Measurements from ENCODE around the gene PGAM5. TPM values are rescaled to one million over a fixed set of nuclear protein-coding genes. Genes with fewer than 3 reads are reported as not detected.

The PGAM5 gene
- total and polyA plus RNA-seq, 10 of the 15 experiments (the other 5 are each of a cell fraction or from before 2014, with no cell fraction given), result 8.2 to 90.9 (median 45.3) TPM

DNA sequence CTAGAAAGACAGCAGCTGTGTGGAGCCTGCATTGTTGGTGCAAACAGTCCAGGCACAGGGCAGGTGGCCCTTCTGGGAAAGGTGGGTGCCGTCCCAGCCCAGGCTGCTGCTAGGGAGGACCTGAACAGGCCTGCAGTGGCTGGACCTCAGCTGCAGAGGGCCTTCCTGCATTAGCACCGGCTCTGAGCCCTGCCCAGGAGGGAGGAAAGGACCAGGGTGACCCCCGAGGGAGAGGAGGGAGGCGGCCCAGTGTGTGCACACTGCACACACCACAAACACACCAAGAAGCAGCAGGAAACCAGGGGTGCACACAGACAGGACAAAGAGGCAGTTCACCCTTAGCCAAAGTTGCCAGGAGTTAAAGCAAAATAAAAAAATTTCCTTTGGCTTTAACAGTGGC lies 8.0 kb upstream of the PGAM5 start:
- ATAC-seq, result peak; percentile 30; the same call in 2 of the 3 replicates
- no peak overlapping the region for H3K4me3 ChIP-seq
- no TSS peak for BruUV-seq (replicated peaks)
- H4K20me1 ChIP-seq (ENCODE audit: control insufficient read depth, insufficient read depth), result no peaks in the 10 kb centered on the region
- no peak overlapping the region for H3K4me2 ChIP-seq (ENCODE audit: control insufficient read depth, insufficient read depth)
- intact Hi-C loops (cut with micrococcal nuclease; ENCODE audit: unreplicated experiment), result no loop called here
- in situ Hi-C loops (cut with MboI), result no loop called here
- H3K27ac ChIP-seq (ENCODE audit: control insufficient read depth, insufficient read depth), result no peak overlapping the region
- H3K36me3 ChIP-seq (ENCODE audit: control insufficient read depth in 2 of 2, insufficient read depth in 2 of 2, low read length in 1 of 2), result peaks cover 6 to 9% of the 10 kb centered on the region in 2 experiments
- TF ChIP-seq RAD21 (IDR thresholded peaks at IDR 0.05; ENCODE audit: insufficient read depth, low read depth, low read length), result peak; percentile 16; the same call in 1 of the 2 replicates
- no peak for TF ChIP-seq SREBF2 (IDR thresholded peaks at IDR 0.05; ENCODE audit: low read length)
- TF ChIP-seq, protein P1, sequence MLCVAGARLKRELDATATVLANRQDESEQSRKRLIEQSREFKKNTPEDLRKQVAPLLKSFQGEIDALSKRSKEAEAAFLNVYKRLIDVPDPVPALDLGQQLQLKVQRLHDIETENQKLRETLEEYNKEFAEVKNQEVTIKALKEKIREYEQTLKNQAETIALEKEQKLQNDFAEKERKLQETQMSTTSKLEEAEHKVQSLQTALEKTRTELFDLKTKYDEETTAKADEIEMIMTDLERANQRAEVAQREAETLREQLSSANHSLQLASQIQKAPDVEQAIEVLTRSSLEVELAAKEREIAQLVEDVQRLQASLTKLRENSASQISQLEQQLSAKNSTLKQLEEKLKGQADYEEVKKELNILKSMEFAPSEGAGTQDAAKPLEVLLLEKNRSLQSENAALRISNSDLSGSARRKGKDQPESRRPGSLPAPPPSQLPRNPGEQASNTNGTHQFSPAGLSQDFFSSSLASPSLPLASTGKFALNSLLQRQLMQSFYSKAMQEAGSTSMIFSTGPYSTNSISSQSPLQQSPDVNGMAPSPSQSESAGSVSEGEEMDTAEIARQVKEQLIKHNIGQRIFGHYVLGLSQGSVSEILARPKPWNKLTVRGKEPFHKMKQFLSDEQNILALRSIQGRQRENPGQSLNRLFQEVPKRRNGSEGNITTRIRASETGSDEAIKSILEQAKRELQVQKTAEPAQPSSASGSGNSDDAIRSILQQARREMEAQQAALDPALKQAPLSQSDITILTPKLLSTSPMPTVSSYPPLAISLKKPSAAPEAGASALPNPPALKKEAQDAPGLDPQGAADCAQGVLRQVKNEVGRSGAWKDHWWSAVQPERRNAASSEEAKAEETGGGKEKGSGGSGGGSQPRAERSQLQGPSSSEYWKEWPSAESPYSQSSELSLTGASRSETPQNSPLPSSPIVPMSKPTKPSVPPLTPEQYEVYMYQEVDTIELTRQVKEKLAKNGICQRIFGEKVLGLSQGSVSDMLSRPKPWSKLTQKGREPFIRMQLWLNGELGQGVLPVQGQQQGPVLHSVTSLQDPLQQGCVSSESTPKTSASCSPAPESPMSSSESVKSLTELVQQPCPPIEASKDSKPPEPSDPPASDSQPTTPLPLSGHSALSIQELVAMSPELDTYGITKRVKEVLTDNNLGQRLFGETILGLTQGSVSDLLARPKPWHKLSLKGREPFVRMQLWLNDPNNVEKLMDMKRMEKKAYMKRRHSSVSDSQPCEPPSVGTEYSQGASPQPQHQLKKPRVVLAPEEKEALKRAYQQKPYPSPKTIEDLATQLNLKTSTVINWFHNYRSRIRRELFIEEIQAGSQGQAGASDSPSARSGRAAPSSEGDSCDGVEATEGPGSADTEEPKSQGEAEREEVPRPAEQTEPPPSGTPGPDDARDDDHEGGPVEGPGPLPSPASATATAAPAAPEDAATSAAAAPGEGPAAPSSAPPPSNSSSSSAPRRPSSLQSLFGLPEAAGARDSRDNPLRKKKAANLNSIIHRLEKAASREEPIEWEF (IDR thresholded peaks at IDR 0.05; ENCODE audit: insufficient replicate concordance, low read depth, low read length), result no peak
- TF ChIP-seq, protein P2, sequence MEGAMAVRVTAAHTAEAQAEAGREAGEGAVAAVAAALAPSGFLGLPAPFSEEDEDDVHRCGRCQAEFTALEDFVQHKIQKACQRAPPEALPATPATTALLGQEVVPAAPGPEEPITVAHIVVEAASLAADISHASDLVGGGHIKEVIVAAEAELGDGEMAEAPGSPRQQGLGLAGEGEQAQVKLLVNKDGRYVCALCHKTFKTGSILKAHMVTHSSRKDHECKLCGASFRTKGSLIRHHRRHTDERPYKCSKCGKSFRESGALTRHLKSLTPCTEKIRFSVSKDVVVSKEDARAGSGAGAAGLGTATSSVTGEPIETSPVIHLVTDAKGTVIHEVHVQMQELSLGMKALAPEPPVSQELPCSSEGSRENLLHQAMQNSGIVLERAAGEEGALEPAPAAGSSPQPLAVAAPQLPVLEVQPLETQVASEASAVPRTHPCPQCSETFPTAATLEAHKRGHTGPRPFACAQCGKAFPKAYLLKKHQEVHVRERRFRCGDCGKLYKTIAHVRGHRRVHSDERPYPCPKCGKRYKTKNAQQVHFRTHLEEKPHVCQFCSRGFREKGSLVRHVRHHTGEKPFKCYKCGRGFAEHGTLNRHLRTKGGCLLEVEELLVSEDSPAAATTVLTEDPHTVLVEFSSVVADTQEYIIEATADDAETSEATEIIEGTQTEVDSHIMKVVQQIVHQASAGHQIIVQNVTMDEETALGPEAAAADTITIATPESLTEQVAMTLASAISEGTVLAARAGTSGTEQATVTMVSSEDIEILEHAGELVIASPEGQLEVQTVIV (IDR thresholded peaks at IDR 0.05; ENCODE audit: borderline replicate concordance, partially characterized antibody), result no peak
- no peak for TF ChIP-seq HDAC2 (IDR thresholded peaks at IDR 0.05)
- TF ChIP-seq ZBED1 (IDR thresholded peaks at IDR 0.05; ENCODE audit: borderline replicate concordance), result no peak
- no peak for TF ChIP-seq GABPA (IDR thresholded peaks at IDR 0.05; ENCODE audit: low read depth)
- RAD21 ChIA-PET (ENCODE audit: unreplicated experiment), result no interaction called here
- no peaks in the 10 kb centered on the region for H3K27me3 ChIP-seq (replicated peaks in 1 of 2; ENCODE audit: control insufficient read depth in 2 of 2, insufficient read depth in 2 of 2, low read length in 1 of 2)
- H3K79me2 ChIP-seq (ENCODE audit: control insufficient read depth, insufficient read depth, low read length), result peaks cover 5% of the 10 kb centered on the region
- POLR2A ChIA-PET, result no interaction called here
- SMC1A ChIA-PET (ENCODE audit: uncharacterized antibody, unreplicated experiment), result no interaction called here
- 63% methylated on average over 4 of the region's 4 CpGs for WGBS (ENCODE audit: insufficient coverage, insufficient replicate concordance, low lambda C conversion rate, missing lambda C conversion rate)
- CTCF ChIA-PET, result no interaction called here
- H3K9ac ChIP-seq (ENCODE audit: control insufficient read depth, insufficient read depth, low read length), result no peak overlapping the region
- DNase-seq (ENCODE audit: low read depth, low spot score), result no peak
- no peak for FAIRE-seq
- no peak overlapping the region for H2AFZ ChIP-seq (ENCODE audit: control insufficient read depth, low read depth, low read length)
- peaks cover 15% of the 10 kb centered on the region for H3K4me1 ChIP-seq (ENCODE audit: control insufficient read depth, insufficient read depth, low read length)
- no peaks in the 10 kb centered on the region for H3K9me3 ChIP-seq (replicated peaks; ENCODE audit: control insufficient read depth, insufficient read depth, low read length)

Data from GM12878 (cell line).